Stomach (tissue), 4 donors: ENCODE data around the gene LRMDA.
"Not testable (repeated sequence)": the region's sequence is repeated elsewhere in the genome, so short reads cannot be mapped to it uniquely, and the experiment has no call there.

Experiments used
- CTCF ChIP-seq, 7 experiments: fragments of 450-650 bp in 4 of 7; fragments of 200-600 bp in 3 of 7; sonication (generic) in 3 of 7; IDR thresholded peaks; one replicate each; pipeline ENCODE4 v1.5.1; 2016 to 2019; ENCODE audit warnings: antibody characterized with exemption in 7 of 7, control low read depth in 2 of 7, mild to moderate bottlenecking in 1 of 7
- EP300 ChIP-seq: sonication (generic); formaldehyde crosslinking; IDR thresholded peaks from one replicate; pipeline ENCODE4 v1.6.1; 2017; ENCODE audit warnings: antibody characterized with exemption
- POLR2A ChIP-seq, 4 donors: fragments of 450-650 bp; IDR thresholded peaks; one replicate each; pipeline ENCODE4 v1.6.1; 2016; ENCODE audit warnings: antibody characterized with exemption in 4 of 4, control low read depth in 2 of 4, mild to moderate bottlenecking in 1 of 4, moderate library complexity in 1 of 4

GRCh38 chr10:75521194-75521829 lies 89.9 kb downstream of the LRMDA start:
- not testable (repeated sequence) for TF ChIP-seq CTCF (IDR thresholded peaks at IDR 0.05); POLR2A (IDR thresholded peaks at IDR 0.05); EP300
